GM12892 (cell line): ENCODE measurements around the gene AP3S2.
A peak's percentile ranks its signal among the peaks of the same experiment; 100 is the strongest.

Experiments
- DNase-seq: peaks from one replicate; pipeline ENCODE4 v3.0.0; 2011; ENCODE audit not compliant: insufficient read length
- FAIRE-seq: peaks from 2 replicates; lab custom pipeline; 2011; peaks lifted over from hg19 to GRCh38; lab: Jason Lieb, UNC
- POLR2A ChIP-seq: IDR thresholded peaks from 2 replicates; pipeline ENCODE4 v1.6.1; 2011; ENCODE audit warnings: low read depth, low read length, control low read depth
- POLR2AphosphoS5 ChIP-seq: IDR thresholded peaks from 2 replicates; pipeline ENCODE4 v1.6.1; 2011; ENCODE audit warnings: low read depth, low read length, control low read depth
- TAF1 ChIP-seq: IDR thresholded peaks from 2 replicates; pipeline ENCODE4 v1.6.1; 2011; ENCODE audit warnings: low read depth, mild to moderate bottlenecking, control low read depth, low read length, borderline replicate concordance

AP3S2 gene

DNA sequence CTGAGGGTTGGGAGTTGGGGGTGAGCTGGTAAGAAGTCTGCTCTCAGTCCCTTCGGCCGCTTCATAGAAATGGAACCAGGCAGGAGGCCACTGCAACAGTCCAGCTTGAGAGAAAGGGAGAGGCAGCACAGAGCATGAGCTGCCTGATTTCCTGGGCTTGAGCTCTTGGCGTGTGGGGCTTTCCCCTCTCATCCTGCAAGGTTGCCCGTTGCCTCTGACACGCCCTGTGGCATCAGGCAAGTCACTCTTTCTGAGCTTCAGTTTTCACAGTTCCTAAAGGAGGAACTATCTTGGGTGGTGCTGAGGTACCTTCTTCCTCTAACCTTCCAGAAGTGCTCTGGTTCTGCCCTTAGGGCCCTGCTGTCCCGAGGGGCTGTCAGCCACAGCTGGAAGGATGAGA is 112.7 kb downstream of the AP3S2 start:
- FAIRE-seq, result peak; percentile 66
- DNase-seq, result no peak
- no peak for TF ChIP-seq POLR2AphosphoS5
- no peak for TF ChIP-seq TAF1
- no peak for TF ChIP-seq POLR2A

DNA sequence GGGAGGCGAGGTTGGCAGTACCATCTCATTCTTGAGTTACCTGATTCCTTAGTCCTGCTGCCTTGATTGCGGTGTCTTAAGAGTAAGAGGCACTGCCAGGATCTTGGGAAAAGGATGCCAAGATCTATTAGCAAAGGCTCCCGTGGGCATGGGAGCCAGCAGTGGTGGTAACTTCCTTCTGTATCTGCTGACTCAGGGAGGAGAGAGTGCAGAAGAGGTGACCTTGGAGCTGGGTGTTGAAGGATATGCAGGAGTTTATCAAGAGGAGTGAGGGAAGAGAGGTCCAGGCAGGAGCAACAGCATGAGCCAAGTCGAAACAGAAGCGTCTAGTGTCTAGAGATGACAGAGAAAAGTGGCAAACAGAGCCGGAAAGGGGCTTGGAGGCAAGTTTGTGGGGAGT is 113.2 kb downstream of the AP3S2 start:
- TF ChIP-seq POLR2AphosphoS5, result no peak
- TF ChIP-seq TAF1, result no peak
- no peak for TF ChIP-seq POLR2A
- FAIRE-seq, result no peak

More for the DNA sequence above, 113.2 kb downstream of the AP3S2 start:
- DNase-seq, result no peak
